LNCaP clone FGC (cell line): ENCODE measurements around the gene ATP2B2.

Source experiments
- DNase-seq: peaks from one replicate; pipeline ENCODE4 v3.0.0-alpha.2; 2011; ENCODE audit warnings: low read depth
- H3K4me3 ChIP-seq: 2 replicates; pipeline ENCODE4 v1.5.1; 2011; ENCODE audit warnings: mild to moderate bottlenecking, low read depth, low read length, control low read depth
- CTCF ChIP-seq: IDR thresholded peaks from 2 replicates; pipeline ENCODE4 v1.5.1; 2012; ENCODE audit warnings: mild to moderate bottlenecking; ENCODE audit not compliant: control insufficient read depth, insufficient read depth; ENCODE audit errors: extremely low read depth

Gene ATP2B2

GRCh38 chr3:10524270-10524669, 18.9 kb upstream of the ATP2B2 start:
- TF ChIP-seq CTCF = no peak
- DNase-seq = no peak

GRCh38 chr3:10523561-10523960, 18.2 kb upstream of the ATP2B2 start:
- no peak overlapping the region for H3K4me3 ChIP-seq
- DNase-seq = no peak
- TF ChIP-seq CTCF = no peak

More at GRCh38 chr3:10524270-10524669, 18.9 kb upstream of the ATP2B2 start:
- no peak overlapping the region for H3K4me3 ChIP-seq

- no peak for DNase-seq
- no peak for TF ChIP-seq CTCF
- H3K4me3 ChIP-seq = no peak overlapping the region
Measured at GRCh38 chr3:10522646-10523303, 17.4 kb upstream of the ATP2B2 start.

- TF ChIP-seq CTCF = no peak
- H3K4me3 ChIP-seq = no peak overlapping the region
- no peak for DNase-seq
Measured at GRCh38 chr3:10521772-10522441, 16.5 kb upstream of the ATP2B2 start.

GRCh38 chr3:10520072-10520471, 14.7 kb upstream of the ATP2B2 start:
- DNase-seq = no peak
- no peak overlapping the region for H3K4me3 ChIP-seq
- no peak for TF ChIP-seq CTCF

GRCh38 chr3:10519236-10519635, 13.8 kb upstream of the ATP2B2 start:
- no peak for TF ChIP-seq CTCF
- H3K4me3 ChIP-seq = no peak overlapping the region
- no peak for DNase-seq
